ENCODE measurements around the gene FAM20C. TPM values are rescaled to one million over a fixed set of nuclear protein-coding genes. Genes with fewer than 3 reads are reported as not detected.

Gene FAM20C
- total RNA-seq, 1 donor from 2014 or later = 0.70 TPM

GRCh38 chr7:300546-301290, 108.3 kb downstream of the FAM20C start:
- intact Hi-C loops (cut with micrococcal nuclease) = no loop called here

- intact Hi-C loops (cut with micrococcal nuclease) = no loop called here
These were observed 109.1 kb downstream of the FAM20C start for GRCh38 chr7:301291-302053.

- intact Hi-C loops (cut with micrococcal nuclease) = no loop called here
These were observed 110.0 kb downstream of the FAM20C start for GRCh38 chr7:302054-302992.

GRCh38 chr7:303425-303824, 111.1 kb downstream of the FAM20C start:
- intact Hi-C loops (cut with micrococcal nuclease) = no loop called here

- intact Hi-C loops (cut with micrococcal nuclease) = no loop called here
These were observed 111.7 kb downstream of the FAM20C start for GRCh38 chr7:303884-304573.

- intact Hi-C loops (cut with micrococcal nuclease) = no loop called here
These were observed 112.4 kb downstream of the FAM20C start for GRCh38 chr7:304574-305409.

GRCh38 chr7:305410-306151, 113.2 kb downstream of the FAM20C start:
- intact Hi-C loops (cut with micrococcal nuclease) = no loop called here

- intact Hi-C loops (cut with micrococcal nuclease) = no loop called here
These were observed 115.6 kb downstream of the FAM20C start for GRCh38 chr7:307970-308369.

GRCh38 chr7:309586-310228, 117.3 kb downstream of the FAM20C start:
- intact Hi-C loops (cut with micrococcal nuclease) = no loop called here

Other genes starting within 250 kb of the FAM20C start
- not detected in 2 replicates for gene FOXL3, start 97.6 kb downstream of the FAM20C start, total RNA-seq